Adipocyte (in vitro differentiated cells): Measurements from ENCODE around the gene HEPACAM.

Experiments
- DNase-seq: peaks from one replicate; pipeline ENCODE4 v3.0.0-alpha.2; 2015; ENCODE audit warnings: low read depth
- H3K27me3 ChIP-seq: replicated peaks from 2 replicates; pipeline ENCODE4 v1.7.0; 2013; ENCODE audit warnings: mild to moderate bottlenecking, low read length, moderate library complexity; ENCODE audit not compliant: control insufficient read depth, insufficient read depth
- H3K36me3 ChIP-seq: 2 replicates; pipeline ENCODE4 v1.7.0; 2013; ENCODE audit warnings: low read length, mild to moderate bottlenecking, moderate library complexity; ENCODE audit not compliant: control insufficient read depth, insufficient read depth, severe bottlenecking
- H3K4me1 ChIP-seq: 2 replicates; pipeline ENCODE4 v1.7.0; 2013; ENCODE audit warnings: mild to moderate bottlenecking, low read length, moderate library complexity; ENCODE audit not compliant: control insufficient read depth, insufficient read depth
- H3K4me3 ChIP-seq: 2 replicates; pipeline ENCODE4 v1.7.0; 2013; ENCODE audit warnings: mild to moderate bottlenecking, low read length, moderate library complexity
- H3K9ac ChIP-seq: 2 replicates; pipeline ENCODE4 v1.7.0; 2013; ENCODE audit warnings: mild to moderate bottlenecking, low read length, moderate library complexity
- H3K9me3 ChIP-seq: 2 replicates; pipeline ENCODE4 v1.7.0; 2013; ENCODE audit warnings: mild to moderate bottlenecking, low read length, moderate library complexity; ENCODE audit not compliant: control insufficient read depth

The HEPACAM gene

GRCh38 chr11:124961972-124962609 lies 26.2 kb upstream of the HEPACAM start:
- H3K4me1 ChIP-seq, result no peaks in the 10 kb centered on the region
- H3K9me3 ChIP-seq, result no peaks in the 10 kb centered on the region
- no peaks in the 10 kb centered on the region for H3K27me3 ChIP-seq
- no peaks in the 10 kb centered on the region for H3K36me3 ChIP-seq
- H3K9ac ChIP-seq, result no peak overlapping the region
- no peak overlapping the region for H3K4me3 ChIP-seq
- peak; percentile 89 for DNase-seq

DNA sequence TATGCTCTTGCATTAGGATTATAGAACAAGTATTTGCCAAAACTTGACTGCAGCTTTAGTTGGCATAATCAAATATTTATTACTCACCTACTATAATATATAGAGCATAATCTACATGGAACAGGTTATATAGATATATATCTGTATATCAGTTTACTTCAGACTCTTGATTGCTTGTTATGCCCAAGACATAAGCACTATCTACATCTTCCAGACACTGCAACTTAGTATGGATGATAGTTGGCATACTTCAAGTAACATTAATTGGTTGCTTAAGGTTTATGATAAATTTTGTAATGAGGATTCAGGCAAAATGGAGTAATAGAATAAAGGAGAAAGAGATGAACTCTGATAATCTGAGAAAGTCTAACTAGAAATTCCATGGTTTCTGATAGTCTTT lies 19.2 kb upstream of the HEPACAM start:
- DNase-seq, result no peak
- Histone ChIP-seq H3K36me3 (no peaks in the 10 kb centered on the region), H3K9ac (no peak overlapping the region), H3K9me3 (no peaks in the 10 kb centered on the region), H3K4me3 (no peak overlapping the region), H3K4me1 (peaks cover 10% of the 10 kb centered on the region), H3K27me3 (no peaks in the 10 kb centered on the region)

DNA sequence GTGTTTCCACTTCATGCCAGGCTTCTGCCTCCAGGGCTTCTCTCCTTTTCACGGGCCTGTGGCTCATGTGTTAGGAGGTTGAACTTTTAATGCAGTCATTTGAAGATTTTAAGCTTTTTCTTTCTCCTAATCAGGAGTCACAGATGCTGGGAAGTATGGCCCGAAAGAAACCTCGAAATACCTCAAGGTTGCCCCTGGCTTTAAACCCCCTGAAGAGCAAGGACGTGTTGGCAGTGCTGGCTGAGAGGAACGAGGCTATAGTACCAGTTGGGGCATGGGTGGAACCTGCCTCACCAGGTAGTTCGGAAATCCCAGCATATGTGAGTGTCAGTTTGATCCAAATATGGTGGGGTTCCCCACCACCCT lies 18.7 kb upstream of the HEPACAM start:
- Histone ChIP-seq H3K9me3 (no peaks in the 10 kb centered on the region), H3K27me3 (no peaks in the 10 kb centered on the region), H3K9ac (peak overlapping the region; percentile 88), H3K4me3 (peak overlapping the region; percentile 97), H3K4me1 (peaks cover 10% of the 10 kb centered on the region), H3K36me3 (no peaks in the 10 kb centered on the region)
- DNase-seq, result no peak

DNA sequence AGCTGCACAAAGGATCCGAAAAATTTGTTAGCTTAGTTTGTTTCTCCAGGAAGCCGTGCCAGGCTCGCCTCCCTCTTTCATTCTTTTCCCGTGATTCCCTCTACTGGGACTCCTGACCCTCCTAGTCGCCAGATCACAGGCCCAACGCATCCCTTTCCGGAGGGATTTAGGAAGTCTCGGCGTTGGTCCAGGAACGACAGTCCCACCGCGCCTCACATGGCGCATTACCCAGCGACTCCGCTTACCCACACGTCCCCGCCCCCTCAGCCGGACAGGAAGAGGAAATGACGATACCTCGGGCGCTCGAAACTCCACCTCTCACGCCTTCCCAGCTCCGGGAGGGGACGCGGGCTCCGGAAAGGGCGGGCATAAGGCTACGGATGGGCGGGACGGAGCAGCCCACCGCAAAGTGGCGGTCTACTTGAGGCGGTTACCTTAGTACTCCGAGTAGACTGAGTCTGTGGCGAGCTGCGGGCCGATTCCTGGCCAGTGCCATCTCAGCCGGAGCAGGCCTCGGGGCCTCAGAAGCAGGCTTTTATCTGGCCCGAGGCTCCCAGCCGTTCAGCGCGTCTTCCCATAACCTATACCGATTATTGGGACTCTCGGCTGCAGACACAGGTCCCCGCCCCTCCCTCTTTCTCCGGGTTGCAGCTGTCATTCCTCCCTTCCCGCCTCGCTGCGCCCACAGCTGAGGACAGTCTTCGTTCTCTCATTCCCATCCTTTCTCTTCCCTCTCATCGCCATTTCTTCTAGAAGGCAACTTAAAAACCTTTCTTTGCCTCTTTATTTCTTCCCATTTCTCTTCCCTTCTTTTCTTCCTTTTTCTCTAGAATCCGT lies 18.1 kb upstream of the HEPACAM start, which contains the start of gene CCDC15:
CCDC15 (plus strand) TSS at position 450 of the 837 bp plus-strand sequence. CDS start 531 bp downstream, outside the sequence.
- H3K4me3 ChIP-seq, result peak within 1 kb of the TSS; percentile 97
- no peaks in the 10 kb centered on the region for H3K27me3 ChIP-seq
- no peaks in the 10 kb centered on the region for H3K9me3 ChIP-seq
- DNase-seq, result peak; percentile 100
- peaks cover 10% of the 10 kb centered on the region for H3K4me1 ChIP-seq
- H3K36me3 ChIP-seq, result no peaks in the 10 kb centered on the region
- peak within 1 kb of the TSS; percentile 88 for H3K9ac ChIP-seq

DNA sequence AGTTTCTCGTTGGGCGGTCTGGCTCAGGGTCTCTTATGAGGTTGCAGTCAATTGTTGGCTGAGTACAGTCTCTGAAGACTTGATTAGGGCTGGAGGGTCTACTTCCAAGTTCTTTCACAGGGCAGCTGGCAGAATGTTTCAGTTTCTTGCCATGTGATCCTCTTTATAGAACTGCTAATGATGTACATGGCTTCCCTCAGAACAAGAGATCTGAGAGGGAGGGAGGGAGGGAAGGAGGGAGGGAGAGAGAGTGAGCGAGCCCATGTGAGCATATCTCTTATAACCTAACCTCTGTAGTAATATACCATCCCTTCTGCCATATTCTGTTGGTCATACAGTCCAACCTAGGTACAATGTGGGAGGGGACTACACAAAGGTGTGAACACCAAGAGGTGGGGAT lies 15.5 kb upstream of the HEPACAM start:
- no peaks in the 10 kb centered on the region for H3K36me3 ChIP-seq
- H3K4me1 ChIP-seq, result peaks cover 19% of the 10 kb centered on the region
- no peak for DNase-seq
- H3K9me3 ChIP-seq, result no peaks in the 10 kb centered on the region
- H3K27me3 ChIP-seq, result no peaks in the 10 kb centered on the region
- H3K4me3 ChIP-seq, result no peak overlapping the region
- H3K9ac ChIP-seq, result no peak overlapping the region

DNA sequence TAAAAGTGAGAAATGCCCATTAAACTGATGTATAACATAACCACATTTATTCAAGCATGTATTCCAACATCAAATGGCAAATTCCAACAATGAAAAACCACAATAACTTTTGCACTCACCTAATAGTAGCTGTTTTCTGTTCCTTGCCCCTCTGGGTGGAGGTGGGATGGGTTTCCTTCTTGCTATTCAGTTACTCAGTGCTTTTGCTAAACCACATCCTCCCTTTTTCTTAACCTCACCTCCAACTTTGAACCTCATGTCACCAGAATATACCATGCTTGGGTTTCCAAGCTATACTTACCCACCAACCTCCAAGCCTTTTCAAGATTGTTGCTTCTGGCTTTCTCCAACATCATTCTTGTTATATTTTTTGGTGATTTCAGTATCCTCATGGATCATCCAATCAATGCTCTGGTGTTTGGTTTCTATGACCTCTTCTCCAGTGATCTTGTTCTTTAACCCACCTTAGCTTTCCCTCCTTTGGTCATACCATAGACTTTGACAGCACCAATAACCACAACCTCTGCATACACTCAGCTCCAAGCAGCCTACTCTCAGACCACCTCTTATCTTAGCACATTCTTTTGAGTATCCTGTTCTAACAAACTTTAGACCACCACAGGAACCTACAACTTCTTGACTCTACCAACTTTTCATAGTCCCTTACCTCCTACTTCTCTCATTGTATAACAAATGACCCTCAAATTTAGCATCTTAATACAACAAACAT lies 14.9 kb upstream of the HEPACAM start:
- no peak overlapping the region for H3K9ac ChIP-seq
- no peaks in the 10 kb centered on the region for H3K36me3 ChIP-seq

GRCh38 chr11:124946735-124947141 lies 10.9 kb upstream of the HEPACAM start:
- Histone ChIP-seq H3K9ac (no peak overlapping the region), H3K4me3 (no peak overlapping the region), H3K4me1 (peaks cover 10% of the 10 kb centered on the region), H3K9me3 (no peaks in the 10 kb centered on the region), H3K36me3 (no peaks in the 10 kb centered on the region), H3K27me3 (no peaks in the 10 kb centered on the region)
- DNase-seq, result peak; percentile 44

More for the DNA sequence above, 14.9 kb upstream of the HEPACAM start:
- H3K4me3 ChIP-seq, result no peak overlapping the region
- DNase-seq, result no peak
- no peaks in the 10 kb centered on the region for H3K9me3 ChIP-seq
- H3K27me3 ChIP-seq, result no peaks in the 10 kb centered on the region
- peaks cover 20% of the 10 kb centered on the region for H3K4me1 ChIP-seq

DNA sequence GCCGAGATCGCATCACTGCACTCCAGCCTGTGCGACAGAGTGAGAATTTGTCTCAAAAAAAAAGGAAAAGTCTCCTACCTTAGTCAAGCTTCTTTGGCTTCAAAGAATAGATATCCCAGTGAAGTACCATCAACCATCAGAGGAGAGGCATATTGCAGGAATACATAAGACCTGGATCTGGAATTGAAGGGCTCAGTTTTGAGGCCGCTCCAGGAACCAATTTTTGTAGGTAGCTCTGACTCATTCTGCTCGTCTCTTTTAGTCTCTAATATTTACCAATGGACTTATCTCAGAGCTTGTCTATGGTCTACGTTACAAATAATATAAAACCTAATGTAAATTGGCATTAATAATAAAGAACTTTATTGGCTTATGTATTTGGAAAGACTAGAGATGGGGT lies 10.0 kb upstream of the HEPACAM start:
- peaks cover 10% of the 10 kb centered on the region for H3K4me1 ChIP-seq
- H3K27me3 ChIP-seq, result no peaks in the 10 kb centered on the region
- H3K4me3 ChIP-seq, result no peak overlapping the region
- H3K9me3 ChIP-seq, result no peaks in the 10 kb centered on the region
- no peaks in the 10 kb centered on the region for H3K36me3 ChIP-seq
- no peak overlapping the region for H3K9ac ChIP-seq
- DNase-seq, result no peak

DNA sequence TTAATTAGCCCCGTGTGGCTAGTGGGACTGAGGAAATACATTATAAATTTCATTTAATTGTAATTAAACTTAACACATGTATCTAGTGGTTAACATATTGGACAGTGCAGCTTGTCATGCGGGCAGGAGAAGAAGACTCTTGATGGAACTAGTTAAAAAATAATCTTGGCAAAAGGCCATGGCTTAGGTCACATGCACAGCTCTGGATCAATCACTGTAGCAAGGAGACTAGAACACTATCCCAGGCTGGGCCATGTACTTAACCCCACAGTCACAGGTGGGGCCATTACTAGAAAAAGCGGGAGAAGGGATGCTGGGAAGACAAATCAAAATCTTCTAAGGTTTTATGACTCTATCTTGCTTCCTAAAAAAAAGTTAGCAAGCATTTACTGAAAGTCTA lies 8.7 kb upstream of the HEPACAM start:
- H3K4me1 ChIP-seq, result peaks cover 11% of the 10 kb centered on the region
- no peak overlapping the region for H3K9ac ChIP-seq
- no peaks in the 10 kb centered on the region for H3K27me3 ChIP-seq
- no peak for DNase-seq
- no peaks in the 10 kb centered on the region for H3K9me3 ChIP-seq
- H3K4me3 ChIP-seq, result no peak overlapping the region
- no peaks in the 10 kb centered on the region for H3K36me3 ChIP-seq

DNA sequence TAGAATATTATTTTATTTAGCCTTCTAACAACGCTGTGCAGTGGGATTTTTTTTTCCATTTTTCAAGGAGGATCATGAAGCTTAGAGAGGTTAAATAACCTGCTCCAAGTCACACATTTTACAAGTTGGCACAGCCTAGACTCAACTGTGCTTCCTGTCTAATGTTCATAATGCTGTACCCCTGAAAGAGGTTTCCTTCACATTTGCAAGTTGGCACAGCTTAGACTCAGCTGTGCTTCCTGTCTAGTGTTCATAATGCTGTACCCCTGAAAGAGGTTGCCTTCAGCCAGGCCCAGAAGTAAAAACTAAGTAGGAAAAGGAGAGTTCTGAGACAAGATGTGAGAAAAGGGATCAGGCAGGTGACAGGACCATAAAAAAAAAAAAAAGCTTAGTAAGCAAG lies 7.9 kb upstream of the HEPACAM start:
- no peaks in the 10 kb centered on the region for H3K27me3 ChIP-seq
- DNase-seq, result no peak
- H3K9me3 ChIP-seq, result no peaks in the 10 kb centered on the region
- H3K4me1 ChIP-seq, result peaks cover 19% of the 10 kb centered on the region
- no peaks in the 10 kb centered on the region for H3K36me3 ChIP-seq
- H3K4me3 ChIP-seq, result no peak overlapping the region
- H3K9ac ChIP-seq, result no peak overlapping the region

DNA sequence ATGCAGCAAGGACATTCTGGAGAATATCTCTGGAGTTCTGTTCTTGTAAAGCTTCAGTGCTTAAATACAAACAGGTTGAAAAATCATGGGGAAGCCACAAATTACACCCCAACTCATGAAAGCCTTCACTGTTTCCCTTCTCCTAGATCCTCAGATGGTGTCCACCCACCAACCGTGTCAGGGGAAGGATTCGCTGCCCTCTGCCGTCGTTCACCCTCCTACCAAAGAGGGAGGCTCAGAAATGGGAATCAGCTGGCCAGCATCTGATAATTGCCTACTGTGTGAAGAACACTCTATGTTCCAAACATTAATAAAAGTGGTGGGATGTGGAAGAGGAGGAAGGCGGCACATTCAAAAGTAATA lies 7.4 kb upstream of the HEPACAM start:
- peaks cover 23% of the 10 kb centered on the region for H3K4me1 ChIP-seq

More for the DNA sequence above, 7.4 kb upstream of the HEPACAM start:
- no peaks in the 10 kb centered on the region for H3K9me3 ChIP-seq
- no peak overlapping the region for H3K9ac ChIP-seq
- no peaks in the 10 kb centered on the region for H3K36me3 ChIP-seq
- no peaks in the 10 kb centered on the region for H3K27me3 ChIP-seq
- H3K4me3 ChIP-seq, result no peak overlapping the region
- DNase-seq, result no peak
